HG03135 (cell line): ENCODE measurements around the gene LPIN3.
"Not testable (repeated sequence)": the region's sequence is repeated elsewhere in the genome, so short reads cannot be mapped to it uniquely, and the experiment has no call there.

Experiments
- ATAC-seq: cut with Tn5 transposase; IDR thresholded peaks from one replicate; pipeline ENCODE4 v1.9.1; 2021; ENCODE audit warnings: mild to moderate bottlenecking, moderate library complexity; ENCODE audit not compliant: unreplicated experiment

LPIN3 gene, protein sequence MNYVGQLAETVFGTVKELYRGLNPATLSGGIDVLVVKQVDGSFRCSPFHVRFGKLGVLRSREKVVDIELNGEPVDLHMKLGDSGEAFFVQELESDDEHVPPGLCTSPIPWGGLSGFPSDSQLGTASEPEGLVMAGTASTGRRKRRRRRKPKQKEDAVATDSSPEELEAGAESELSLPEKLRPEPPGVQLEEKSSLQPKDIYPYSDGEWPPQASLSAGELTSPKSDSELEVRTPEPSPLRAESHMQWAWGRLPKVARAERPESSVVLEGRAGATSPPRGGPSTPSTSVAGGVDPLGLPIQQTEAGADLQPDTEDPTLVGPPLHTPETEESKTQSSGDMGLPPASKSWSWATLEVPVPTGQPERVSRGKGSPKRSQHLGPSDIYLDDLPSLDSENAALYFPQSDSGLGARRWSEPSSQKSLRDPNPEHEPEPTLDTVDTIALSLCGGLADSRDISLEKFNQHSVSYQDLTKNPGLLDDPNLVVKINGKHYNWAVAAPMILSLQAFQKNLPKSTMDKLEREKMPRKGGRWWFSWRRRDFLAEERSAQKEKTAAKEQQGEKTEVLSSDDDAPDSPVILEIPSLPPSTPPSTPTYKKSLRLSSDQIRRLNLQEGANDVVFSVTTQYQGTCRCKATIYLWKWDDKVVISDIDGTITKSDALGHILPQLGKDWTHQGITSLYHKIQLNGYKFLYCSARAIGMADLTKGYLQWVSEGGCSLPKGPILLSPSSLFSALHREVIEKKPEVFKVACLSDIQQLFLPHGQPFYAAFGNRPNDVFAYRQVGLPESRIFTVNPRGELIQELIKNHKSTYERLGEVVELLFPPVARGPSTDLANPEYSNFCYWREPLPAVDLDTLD

DNA sequence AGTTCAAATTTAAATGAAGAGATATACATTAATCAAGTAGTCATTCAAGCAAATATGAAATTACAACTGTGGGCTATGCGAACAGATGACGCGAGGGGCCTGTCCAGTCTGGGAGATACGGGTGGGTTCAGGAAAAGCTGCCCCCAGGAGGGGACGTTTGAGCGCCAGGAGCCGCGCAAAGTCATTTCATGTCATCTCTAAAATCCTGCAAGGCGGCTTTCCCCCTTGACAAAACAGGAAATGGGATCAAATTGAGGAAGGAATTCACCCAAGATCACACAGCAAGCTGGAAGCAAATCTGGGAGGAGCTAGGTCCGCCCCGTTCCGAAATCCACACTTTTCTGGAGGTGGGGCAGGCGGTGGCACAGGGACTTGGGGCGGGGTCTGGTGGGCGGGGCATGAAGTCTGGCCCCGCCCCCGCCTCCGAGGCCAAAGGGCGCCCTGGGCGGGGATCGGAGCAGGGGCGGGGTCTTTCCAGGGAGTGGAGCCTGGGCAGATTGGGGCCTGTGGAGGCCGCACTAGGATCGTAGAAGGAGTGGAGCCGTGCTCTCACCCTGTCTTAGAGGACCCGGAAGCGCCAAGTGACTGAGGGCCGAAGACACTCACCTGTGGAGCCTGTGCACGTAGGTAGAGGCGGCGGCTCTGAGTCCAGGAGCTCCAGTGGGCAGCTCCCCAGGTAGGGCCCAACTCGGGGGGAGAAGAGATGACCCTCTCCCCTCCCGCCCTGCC is at the start of gene LPIN3:
TSS of gene LPIN3 (plus strand) at position 495 of the 729 bp plus-strand sequence. CDS start 4,983 bp downstream, outside the sequence.
- ATAC-seq: no peak

DNA sequence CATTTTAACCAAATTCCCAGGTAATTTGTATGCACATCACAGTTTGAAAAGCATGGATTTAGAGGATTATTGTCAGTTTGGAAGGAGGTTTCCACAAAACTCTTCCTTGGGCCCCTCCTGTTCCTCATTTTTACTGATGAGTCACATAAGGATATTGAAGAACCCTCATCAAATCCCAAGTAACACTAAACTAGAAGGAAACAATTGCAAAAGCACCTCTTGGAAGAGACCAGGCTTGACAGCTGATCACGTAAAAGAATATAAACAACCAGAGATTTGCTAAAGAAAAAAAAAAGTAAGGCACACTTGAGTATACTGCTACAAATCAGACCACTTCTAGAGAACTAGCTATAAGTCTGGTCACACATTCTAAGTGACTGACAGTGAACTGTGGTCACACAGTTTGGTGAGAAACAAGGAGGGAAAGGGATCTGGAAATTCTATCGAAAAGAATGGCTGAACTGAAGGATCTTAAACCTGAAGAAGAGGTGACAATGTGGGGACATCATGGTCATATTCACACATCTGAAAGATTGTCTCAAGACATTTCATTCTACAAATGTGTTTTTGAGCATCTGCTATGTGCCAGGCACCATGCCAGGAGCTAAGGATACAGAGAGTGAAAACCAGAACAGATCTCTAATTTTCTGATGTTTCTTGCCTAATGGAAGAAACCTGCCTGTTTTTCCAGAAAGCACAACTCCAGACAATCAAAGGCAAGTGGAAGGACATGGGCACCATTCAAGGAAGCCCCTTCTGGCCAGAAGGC is 47.2 kb upstream of the LPIN3 start:
- no peak for ATAC-seq

DNA sequence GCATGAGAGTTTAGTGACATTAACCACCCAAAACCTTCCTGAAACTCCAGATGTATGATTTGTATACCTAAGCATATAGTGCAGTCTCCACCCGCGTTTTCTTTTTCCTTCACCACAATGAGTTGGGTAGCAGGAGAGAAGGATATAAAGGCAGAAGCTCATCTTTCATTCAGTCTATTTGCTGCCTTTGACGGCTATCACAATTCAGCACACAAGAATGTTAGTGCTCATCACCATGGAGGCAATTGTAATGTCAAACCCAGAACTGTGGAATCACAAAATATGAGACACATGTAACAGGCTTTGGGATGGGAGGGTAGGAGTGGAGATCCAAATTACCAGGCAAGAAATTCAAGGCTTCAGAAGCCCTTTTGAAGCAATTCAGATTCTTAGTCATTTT is 40.7 kb upstream of the LPIN3 start:
- ATAC-seq: no peak

DNA sequence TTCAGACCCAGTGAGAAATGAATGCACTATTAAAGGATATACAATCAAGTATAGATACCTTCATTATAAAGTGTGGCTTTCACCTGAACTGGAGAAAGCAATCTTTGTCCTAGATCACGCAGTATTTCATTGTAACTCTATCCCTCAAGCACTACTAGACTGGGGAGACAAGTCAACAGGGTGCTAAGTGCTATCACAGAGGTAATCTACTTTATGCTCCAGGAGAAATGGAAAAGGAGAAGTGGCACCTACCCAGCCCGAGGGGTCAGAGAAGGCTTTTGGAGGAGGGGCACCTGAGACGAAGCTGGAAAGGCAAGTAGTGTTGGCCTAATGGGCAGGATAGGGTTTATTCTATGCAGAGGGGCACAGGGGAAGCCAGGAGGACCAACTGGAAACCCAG is 40.2 kb upstream of the LPIN3 start:
- ATAC-seq: no peak

DNA sequence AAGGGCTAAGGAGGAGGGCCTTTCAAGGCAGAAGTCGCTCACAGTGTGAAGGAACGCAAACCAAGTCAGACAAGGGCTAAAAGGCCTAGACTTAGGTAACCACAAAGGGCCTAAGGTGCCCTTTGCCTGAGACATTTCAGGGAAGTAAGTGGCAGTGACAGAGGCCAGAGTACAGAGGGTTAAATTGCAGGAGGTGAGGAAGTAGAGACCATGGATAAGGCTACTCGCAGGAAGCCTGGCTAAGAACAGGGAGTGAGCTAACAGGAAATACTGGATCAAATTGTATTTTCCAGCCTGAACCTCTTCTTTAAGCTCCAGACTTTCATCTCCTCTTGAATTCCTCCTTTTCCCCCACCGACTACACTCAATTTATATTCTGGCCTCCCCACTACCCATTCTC is 39.7 kb upstream of the LPIN3 start:
- no peak for ATAC-seq

DNA sequence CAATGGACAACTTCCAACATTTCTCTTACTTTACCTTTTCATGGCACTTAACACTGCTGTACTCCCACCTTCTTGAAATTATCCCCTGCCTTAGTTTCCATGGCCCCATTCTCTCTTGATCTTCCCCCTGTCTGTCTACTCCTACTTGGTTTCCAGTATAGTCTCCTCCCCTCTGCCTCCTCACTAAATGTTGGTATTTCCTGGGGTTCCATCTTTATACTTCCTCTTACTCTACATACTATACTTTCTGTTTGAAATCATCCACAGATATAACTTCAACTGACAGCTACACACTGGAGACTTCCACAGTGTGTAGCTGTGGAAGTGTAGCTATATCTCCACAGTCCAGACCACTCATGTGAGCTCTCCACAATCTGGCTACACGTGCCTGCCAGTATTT is 36.6 kb upstream of the LPIN3 start:
- no peak for ATAC-seq

DNA sequence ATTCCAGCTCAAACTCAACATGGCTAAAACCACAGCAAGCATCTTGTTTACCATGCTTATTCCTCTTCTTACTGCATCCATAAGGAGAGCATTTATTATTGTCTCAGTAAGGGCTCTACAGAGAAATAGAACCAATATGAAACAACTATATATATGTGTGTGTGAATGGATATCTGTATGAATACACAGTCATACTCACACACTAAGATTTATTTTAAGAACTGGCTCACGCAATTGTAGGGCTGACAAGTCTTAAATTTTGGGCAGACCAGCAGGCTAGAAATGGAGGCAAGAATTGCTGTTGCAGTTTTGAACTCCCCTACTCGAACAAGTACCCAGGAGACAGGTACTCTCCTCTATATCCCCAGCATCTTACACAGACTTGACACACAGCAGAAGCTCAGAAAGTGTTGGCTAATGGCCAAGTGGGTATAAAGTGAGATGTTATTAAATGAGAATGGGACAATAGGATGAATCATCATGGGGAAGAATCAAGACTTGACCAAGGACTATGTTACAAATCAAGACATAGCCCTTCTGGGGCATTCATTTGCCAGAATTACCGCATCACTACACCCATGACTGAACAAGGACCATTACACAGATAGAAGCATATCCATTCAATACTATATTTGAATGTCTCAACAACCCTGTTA is 36.1 kb upstream of the LPIN3 start:
- ATAC-seq: no peak

DNA sequence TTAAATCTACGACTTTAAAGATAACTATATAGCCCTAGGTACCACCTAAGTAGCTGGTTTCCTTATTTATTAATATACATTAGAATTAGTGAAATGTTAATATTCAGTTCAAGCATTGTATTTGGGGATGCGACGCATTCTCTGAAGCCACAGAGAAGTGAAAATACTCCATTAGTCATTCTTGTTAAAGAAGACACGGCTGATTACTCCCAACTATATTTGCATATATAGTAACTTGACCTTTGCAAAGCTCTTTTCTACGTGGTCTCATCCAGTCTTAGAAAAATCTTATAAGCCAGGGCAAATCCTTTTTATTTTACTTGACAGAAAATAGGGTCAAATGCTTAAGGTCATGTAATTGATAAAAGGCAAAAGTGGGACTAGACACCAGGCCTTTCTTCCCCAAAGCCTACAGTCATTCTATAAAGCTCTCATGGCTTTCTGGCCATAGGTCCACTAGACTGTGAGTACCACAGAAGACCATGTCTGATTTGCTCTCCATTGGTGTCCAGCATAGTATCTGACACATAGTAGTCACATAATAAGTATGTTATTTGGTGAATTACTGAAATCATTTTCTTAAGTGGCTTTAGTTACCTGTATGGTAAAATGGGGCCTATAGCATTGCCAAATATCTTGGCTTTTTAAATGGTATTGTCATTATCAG is 34.4 kb upstream of the LPIN3 start:
- peak; percentile 89 for ATAC-seq

DNA sequence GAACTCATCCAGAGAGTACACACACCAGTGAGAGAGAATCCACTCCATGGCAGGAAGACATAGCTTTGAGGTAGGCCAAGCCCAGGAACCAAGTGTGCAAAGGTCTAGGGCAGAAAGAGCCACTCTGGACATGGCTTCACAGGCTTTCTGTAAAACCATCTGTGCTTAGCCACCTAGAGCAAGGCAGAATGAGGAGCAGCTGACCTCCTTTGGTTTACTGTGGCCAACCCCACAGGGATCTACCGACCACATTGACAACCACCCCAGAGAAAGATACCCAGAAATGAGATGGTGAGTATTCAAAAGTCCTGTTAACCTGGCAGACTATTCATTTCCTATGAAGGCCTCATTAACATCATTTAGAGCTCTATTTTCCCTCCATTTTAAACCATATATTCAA is 33.6 kb upstream of the LPIN3 start:
- no peak for ATAC-seq

DNA sequence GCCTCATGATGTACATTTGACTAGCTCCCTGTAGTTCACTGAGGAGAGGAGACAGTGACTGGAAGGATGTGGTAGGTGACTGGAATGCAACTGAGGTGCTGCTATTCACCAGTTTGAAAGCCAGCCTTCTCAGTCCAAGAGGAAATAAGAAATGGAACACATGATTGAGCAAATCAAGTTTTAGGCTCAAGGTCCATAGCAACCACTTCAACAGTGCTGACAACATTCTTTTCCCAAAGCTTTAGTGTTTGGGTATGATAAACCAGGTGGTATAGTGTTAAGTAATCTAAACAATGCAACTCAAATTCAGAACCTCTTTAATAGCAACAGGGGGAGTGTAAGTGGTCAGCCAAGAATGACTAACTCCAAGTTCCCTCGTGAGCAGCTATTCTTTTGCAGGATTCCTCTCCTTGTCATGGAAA is 32.3 kb upstream of the LPIN3 start:
- no peak for ATAC-seq

DNA sequence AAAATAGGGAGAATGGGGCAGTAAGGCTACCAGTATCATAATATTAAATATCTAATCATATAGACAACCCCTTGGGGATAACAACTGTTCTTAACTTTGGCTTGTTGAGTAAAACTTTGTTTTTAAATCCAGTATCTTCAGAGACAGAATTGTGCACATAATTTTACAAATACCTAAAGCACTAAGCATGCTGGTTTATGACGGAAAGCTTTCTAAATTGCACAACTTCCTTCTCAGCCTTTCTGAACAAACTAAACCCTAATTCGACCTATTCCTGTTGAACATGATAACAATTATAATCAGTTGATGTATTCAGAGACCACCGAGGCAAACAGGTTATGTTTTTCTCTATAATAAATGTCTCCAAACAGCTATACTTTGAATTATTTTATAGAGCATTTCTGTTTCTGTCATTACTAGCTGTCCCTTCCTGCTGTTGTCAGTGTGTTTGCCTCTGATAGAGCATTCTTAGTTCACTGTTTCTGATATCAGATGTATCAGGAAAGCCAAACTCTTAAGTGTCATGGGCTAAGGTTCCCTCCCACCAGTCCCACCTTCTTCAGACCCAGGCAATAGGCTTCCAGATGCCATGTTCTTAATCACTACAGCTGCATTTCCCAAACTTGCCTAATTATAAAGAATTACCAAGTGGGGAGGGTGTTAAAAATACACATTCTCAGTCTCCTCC is 31.8 kb upstream of the LPIN3 start:
- no peak for ATAC-seq

DNA sequence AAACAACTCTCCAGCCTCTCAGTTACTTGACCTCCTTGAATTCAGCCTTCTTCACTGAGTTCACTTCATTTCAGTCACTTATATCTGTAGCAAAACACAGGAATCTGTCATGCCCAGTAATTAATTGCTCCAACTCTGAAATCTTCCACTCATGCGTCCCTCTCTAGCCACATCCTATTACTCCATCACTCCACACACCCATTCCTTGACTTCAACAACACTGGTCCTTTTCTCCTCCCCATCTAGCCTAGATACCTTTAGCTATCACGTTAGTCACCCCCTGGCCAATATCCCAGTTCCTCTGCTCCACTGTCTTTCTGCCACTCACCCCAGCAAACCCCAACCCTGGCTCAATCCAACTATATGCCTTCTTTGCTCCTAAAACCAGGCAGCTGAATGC is 30.8 kb upstream of the LPIN3 start:
- ATAC-seq: no peak

DNA sequence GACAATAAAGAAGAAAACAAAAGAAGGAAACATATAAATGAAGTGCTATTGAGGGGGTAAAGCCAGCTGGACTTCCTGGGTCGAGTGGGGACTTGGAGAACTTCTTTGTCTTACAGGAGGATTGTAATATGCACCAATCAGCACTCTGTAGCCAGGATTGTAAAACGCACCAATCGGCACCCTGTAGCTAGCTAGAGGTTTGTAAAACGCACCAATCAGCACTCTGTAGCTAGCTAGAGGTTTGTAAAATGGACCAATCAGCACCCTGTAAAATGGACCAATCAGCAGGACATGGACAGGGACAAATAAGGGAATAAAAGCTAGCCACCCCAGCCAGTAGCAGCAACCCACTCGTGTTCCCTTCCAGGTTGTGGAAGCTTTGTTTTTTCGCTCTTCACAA is 28.6 kb upstream of the LPIN3 start:
- not testable (repeated sequence) for ATAC-seq

DNA sequence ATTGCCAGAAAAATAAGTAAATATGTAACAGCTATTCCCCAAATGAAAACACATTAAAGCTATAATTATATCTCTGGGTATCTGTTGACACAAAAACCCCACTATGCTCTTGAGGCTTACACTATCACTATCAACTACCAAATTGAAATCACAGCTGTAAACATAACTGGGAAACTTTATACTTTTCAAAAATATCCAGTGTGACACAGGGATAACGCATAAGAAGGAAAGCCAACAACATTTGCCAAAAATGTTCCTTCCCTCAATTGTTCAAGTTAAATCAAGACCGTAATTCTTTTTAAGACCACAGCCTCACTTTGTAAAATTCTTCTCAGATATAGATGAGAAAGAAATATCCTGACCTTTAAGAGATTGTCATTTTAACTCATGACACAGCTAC is 26.2 kb upstream of the LPIN3 start:
- ATAC-seq: no peak

DNA sequence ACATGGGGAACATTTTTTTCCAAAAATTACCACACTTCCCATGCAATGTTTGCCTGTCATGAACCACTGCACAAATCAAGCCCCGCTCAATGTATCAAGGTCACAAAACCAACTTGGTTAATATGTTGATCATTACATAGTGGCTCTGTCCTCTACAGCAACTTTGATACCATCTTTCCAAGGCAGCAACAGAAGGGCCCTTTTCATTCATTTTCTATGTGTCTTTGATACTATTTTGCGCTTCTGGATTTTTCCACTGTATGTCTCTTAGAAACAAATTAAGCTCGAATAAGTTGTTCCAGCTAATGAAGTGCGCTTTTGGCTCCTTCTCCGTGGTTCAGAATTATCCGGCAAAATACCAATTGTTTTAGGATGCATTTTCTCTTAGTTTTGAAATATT is 24.6 kb upstream of the LPIN3 start:
- ATAC-seq: no peak

DNA sequence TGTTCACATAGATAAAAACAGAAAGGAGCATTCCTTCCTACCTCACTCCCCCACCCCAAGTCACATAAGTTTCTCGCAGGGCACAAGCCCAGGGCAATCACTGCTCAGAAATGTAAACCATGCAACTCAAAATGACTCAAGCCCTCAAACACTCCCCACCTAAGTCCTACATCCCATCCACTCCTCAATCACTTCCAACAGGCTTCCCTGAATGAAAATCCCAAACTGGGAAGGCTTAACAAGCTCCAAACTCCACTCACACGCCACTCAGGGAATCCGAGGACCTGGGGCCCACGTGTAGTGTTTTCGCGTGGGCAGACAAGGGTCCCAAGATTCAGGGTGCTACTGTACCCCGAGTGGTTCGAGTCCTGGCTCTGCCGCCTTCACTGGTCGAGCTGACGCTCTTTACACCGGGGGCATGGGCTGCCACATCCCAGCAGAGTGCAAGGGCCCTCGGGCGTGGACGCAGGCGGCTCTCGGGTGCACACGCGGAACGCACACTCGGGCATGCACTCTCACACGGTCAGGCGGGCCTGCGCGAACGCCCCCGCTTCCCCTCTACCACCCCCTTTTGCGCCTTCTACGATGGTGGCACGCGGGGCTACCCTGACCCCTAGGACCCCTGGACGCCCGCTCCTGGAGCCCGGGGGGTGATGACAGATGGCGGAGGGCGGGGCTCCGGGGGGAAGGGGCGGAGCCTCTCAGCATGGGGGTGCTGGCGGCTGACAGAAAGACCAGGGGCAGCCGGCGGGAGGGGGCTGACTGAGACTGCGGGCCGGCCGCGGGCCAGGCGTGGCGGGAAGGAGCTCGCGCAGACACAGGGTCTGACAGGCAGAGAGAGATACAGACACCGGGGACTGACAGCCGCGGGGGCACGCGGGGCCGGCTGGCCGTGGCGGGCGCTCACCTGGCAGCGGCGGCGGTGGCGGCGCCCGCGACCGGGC is 23.7 kb upstream of the LPIN3 start:
- peak; percentile 64 for ATAC-seq

DNA sequence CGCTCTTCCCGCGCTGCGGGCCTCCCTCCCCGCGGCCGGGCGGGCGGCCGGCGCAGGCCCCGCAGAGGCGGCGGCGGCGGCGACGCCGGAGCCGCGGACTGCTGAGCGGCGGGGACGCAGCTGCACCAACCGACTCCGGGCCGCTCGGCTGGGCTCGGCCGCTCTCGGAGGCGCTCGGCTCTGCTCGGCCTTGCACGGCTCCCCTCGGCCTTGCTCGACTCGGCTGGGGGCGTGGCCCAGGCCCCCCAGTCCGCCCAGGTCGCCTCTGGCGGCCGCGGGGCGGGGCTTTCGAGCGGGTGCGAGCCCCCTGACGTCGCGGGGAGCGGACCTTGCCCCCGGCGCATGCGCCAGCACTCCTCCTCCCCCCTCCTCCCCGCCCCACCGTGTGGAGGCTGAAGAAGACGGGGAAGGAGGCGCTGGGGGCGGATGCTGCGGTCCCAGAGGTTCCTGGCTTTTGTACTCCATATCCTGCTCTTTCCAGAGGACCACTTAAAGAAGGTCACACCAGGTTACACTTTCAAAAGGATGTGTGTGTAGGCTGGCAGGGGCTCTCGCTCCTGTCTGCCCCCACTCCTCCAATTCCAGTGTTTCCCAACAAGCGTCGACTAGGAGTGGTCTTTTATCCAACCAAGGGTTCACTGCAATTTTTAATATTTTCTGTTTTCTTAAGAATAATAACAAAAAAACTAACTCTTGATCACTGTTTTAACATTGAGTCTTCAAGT is 22.9 kb upstream of the LPIN3 start, which contains the start of gene ZHX3:
TSS of gene ZHX3 (minus strand) at position 186 of the 725 bp plus-strand sequence. CDS start 112,815 bp downstream, outside the sequence.
- peak; percentile 94 for ATAC-seq
